Glutamatergic neuron (in vitro differentiated cells): ENCODE data around the gene GAS2. TPM values are rescaled to one million over a fixed set of nuclear protein-coding genes. Genes with fewer than 3 reads are reported as not detected.

ENCODE experiments used
- DNase-seq: peaks from one replicate; pipeline ENCODE4 v3.0.0; 2022
- H3K27ac Mint-ChIP-seq: one replicate; pipeline ENCODE4 v1.8.0; 2020; ENCODE audit warnings: mild to moderate bottlenecking, mixed read lengths, inconsistent platforms; ENCODE audit not compliant: unreplicated experiment
- H3K27me3 Mint-ChIP-seq: one replicate; pipeline ENCODE4 v1.8.0; 2020; ENCODE audit warnings: mild to moderate bottlenecking, moderate library complexity, mixed read lengths, inconsistent platforms; ENCODE audit not compliant: unreplicated experiment
- H3K36me3 Mint-ChIP-seq: one replicate; pipeline ENCODE4 v1.8.0; 2020; ENCODE audit warnings: mild to moderate bottlenecking, mixed read lengths, inconsistent platforms; ENCODE audit not compliant: unreplicated experiment
- H3K4me1 Mint-ChIP-seq: one replicate; pipeline ENCODE4 v1.8.0; 2020; ENCODE audit warnings: mild to moderate bottlenecking, low read depth, mixed read lengths, inconsistent platforms; ENCODE audit not compliant: unreplicated experiment
- H3K4me3 Mint-ChIP-seq: one replicate; pipeline ENCODE4 v1.8.0; 2020; ENCODE audit warnings: mild to moderate bottlenecking, mixed read lengths, inconsistent platforms; ENCODE audit not compliant: unreplicated experiment
- H3K9me3 Mint-ChIP-seq: one replicate; pipeline ENCODE4 v1.8.0; 2020; ENCODE audit warnings: mild to moderate bottlenecking, moderate library complexity, mixed read lengths, inconsistent platforms; ENCODE audit not compliant: unreplicated experiment
- total RNA-seq: library from RNA; stranded (reverse); fragmentation: NEBNext Ultra II Directional; extraction: Animal tissue kit (Norgen Biotek cat#: 25700); gene quantifications from one replicate; pipeline ENCODE4 v1.2.1, GENCODE V29; 2021; ENCODE audit not compliant: unreplicated experiment
- TF ChIP-seq, protein P1 (sequence below): fragments of 200-600 bp; sonication (generic); IDR thresholded peaks from one replicate; pipeline ENCODE4 v1.5.0; 2021; ENCODE audit not compliant: partially characterized antibody, unreplicated experiment

GAS2 gene
- total RNA-seq, 1 donor from 2014 or later, result 11.7 TPM

DNA sequence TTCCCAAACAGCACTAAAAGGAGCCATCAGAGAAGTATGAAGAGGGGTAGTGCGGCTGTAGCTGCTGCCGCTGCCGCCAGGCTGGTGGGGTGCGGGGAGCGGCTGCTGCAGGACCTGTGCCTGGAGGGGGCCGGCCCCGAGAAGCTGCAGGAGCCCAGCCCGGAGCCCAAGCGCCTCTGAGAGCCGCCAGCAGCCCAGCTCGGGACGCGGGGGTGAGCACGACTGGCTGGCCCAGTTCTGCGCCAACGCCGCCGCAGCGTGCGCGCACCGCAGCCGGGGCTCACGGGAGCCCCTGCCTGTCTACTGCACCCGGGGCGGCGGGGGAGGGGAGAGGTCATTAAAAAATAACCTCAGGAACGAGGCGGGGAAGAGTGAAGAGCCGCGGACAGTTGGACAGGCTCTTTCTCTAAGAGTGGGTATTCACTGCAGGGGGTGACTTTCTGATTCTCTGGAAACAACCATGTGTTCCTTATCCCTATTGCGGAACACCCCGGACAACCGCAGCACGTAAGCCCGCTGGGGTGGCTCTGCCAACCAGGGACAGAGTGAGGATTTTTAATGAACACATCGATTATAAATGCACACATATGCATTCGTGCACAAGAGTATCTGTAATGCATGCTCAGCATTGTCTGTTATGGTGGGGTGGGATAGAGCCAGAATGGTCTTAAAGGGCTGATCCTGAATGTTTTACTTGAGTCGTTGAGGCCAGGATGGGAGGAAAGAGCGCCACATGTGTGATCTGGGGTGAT, 453 bp downstream of the GAS2 start:
- Mint-ChIP-seq H3K4me1 (peaks cover 27% of the 10 kb centered on the region), H3K36me3 (no peaks in the 10 kb centered on the region), H3K4me3 (peak overlapping the region; percentile 90), H3K27ac (peak overlapping the region; percentile 59), H3K27me3 (peaks cover 4% of the 10 kb centered on the region), H3K9me3 (peaks cover 4% of the 10 kb centered on the region)
- TF ChIP-seq, protein P1, sequence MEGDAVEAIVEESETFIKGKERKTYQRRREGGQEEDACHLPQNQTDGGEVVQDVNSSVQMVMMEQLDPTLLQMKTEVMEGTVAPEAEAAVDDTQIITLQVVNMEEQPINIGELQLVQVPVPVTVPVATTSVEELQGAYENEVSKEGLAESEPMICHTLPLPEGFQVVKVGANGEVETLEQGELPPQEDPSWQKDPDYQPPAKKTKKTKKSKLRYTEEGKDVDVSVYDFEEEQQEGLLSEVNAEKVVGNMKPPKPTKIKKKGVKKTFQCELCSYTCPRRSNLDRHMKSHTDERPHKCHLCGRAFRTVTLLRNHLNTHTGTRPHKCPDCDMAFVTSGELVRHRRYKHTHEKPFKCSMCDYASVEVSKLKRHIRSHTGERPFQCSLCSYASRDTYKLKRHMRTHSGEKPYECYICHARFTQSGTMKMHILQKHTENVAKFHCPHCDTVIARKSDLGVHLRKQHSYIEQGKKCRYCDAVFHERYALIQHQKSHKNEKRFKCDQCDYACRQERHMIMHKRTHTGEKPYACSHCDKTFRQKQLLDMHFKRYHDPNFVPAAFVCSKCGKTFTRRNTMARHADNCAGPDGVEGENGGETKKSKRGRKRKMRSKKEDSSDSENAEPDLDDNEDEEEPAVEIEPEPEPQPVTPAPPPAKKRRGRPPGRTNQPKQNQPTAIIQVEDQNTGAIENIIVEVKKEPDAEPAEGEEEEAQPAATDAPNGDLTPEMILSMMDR, result peak; percentile 31
- peak; percentile 72 for DNase-seq

DNA sequence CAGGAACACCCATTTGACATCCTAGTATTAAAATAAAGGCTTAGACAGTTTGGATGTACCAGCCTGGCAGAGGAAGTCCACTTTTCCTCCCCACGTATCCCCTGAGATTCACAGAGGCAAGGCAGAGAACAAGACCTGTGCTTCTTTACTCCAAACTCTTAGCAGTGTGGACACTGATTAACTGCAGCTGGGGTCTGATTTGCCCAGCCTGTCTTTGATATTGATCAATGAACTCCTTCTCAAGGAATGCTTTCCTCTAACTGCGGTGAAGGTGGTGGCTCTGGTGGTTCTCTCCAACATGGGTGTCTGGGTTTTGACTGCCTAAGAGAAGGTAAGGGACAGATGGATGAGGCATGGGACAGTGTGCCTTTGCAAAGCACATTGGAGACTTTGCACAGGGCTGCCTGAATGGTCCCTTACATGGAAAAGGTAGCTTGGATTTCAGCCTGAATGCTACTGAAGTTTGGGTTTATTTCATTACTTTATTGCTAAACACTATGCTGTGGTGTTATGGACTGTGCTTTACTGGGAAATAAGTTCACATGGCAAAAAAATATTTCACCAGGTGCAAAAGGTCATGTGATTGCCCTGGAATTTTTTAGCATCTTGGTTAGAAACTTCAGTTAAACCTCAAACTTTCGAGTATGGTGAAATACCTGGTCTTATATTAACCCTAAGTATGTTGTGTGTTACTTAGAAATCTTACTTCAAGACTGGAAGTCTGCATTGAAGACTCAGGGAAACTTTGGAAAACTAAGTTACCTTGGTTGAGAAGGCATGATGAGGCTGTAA, 1.8 kb downstream of the GAS2 start:
- no peak for DNase-seq
- H3K27ac Mint-ChIP-seq, result no peak overlapping the region
- peaks cover 4% of the 10 kb centered on the region for H3K9me3 Mint-ChIP-seq
- peaks cover 4% of the 10 kb centered on the region for H3K27me3 Mint-ChIP-seq
- H3K4me1 Mint-ChIP-seq, result peaks cover 32% of the 10 kb centered on the region
- no peaks in the 10 kb centered on the region for H3K36me3 Mint-ChIP-seq
- TF ChIP-seq, protein P1, result no peak
- H3K4me3 Mint-ChIP-seq, result peak overlapping the region; percentile 80

DNA sequence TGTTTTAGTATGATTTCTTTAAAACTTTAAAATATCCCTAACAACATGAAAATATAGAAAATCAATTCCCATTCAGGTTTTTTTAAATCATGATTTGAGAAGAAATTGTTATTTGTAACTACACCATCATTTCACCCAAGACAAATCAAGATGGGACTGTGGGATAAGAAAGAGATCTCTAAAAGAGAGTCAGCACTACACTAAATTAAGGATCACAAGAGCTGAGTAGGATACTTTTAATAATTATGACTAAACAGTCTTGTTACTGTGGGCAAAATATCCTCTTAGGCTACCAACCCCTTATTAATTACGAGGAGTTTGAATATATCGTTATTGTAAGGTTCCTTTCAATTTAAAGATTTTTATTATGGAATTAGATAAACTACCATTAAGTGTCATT, 3.0 kb downstream of the GAS2 start:
- no peak for DNase-seq
- Mint-ChIP-seq H3K36me3 (no peaks in the 10 kb centered on the region), H3K27me3 (peaks cover 4% of the 10 kb centered on the region), H3K27ac (no peak overlapping the region), H3K4me3 (no peak overlapping the region), H3K9me3 (peaks cover 4% of the 10 kb centered on the region), H3K4me1 (peaks cover 32% of the 10 kb centered on the region)
- TF ChIP-seq, protein P1, result no peak

DNA sequence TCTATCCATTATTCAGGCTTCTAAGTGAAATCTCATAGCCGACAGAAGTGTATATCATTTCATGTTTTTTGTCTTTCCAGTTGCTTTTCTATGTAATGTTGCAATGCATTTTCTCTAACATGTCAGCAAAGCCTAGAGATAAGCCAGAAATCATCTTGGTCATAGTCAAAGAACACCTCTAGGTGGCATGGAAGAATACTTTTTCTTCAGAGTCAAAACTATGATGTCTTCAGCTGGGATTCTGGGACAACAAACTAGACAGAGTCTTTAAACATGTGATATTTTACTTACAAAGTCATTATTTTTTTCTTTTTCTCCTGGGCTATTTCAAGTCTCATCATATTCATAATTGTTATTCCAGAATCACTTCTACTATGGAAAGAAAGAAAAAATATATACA, 4.4 kb downstream of the GAS2 start:
- Mint-ChIP-seq H3K4me3 (no peak overlapping the region), H3K36me3 (no peaks in the 10 kb centered on the region), H3K9me3 (peaks cover 4% of the 10 kb centered on the region), H3K27ac (no peak overlapping the region), H3K27me3 (peaks cover 4% of the 10 kb centered on the region), H3K4me1 (peaks cover 30% of the 10 kb centered on the region)
- TF ChIP-seq, protein P1, result peak; percentile 31
- DNase-seq, result no peak

DNA sequence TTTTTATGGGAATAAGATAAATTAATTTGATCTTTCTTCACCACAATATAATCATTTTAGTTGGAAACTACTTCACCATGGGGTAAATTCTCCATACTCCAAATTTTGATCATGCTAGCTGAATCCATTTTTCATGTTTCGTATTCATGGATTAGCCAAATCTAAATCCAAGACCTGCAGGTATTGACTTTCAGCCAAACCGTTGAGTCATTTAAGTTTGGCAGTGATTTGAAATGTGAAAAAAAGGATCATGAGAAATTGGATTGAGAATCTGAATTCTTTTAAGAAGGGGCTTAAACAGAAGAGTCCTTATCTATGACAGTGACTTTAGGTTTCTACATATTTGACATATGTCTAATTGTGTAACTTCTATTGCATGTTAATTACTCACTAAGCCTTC, 5.3 kb downstream of the GAS2 start:
- Mint-ChIP-seq H3K27me3 (peaks cover 4% of the 10 kb centered on the region), H3K4me1 (peaks cover 24% of the 10 kb centered on the region), H3K27ac (no peak overlapping the region), H3K4me3 (no peak overlapping the region), H3K9me3 (peaks cover 4% of the 10 kb centered on the region), H3K36me3 (no peaks in the 10 kb centered on the region)
- TF ChIP-seq, protein P1, result no peak
- DNase-seq, result no peak
